ACHN (cell line): ENCODE measurements around the gene CALY.

ENCODE experiments used
- DNase-seq: peaks from one replicate; pipeline ENCODE4 v3.0.0-alpha.2; 2015
- in situ Hi-C: cut with HindIII; loops from 2 replicates; pipeline ENCODE4 v1.10.0; 2017; ENCODE audit warnings: low sequenced_read_pairs, low pct_ligation_motif_present, low pct_unique_long_range_greater_than_20kb

CALY gene

DNA sequence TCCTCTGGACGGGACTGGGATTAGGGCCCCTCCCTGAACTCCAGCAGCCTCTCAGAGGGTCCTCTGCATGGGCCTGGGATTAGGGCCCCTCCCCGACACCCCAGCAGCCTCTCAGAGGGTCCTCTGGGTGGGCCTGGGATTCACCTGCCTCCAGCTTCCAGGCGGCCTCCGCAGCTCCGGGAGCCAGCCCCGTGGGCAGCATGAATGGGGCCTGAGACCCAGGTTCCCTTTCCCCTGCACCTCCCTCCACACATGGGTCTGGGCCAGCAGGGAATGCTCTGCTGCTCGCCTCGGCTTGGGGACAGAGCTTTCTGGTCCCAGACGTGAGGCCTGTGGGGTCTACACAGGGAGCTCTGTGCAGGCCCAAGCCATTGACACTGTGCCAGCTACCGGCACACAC lies 33.5 kb downstream of the CALY start:
- in situ Hi-C loops = no loop called here

DNA sequence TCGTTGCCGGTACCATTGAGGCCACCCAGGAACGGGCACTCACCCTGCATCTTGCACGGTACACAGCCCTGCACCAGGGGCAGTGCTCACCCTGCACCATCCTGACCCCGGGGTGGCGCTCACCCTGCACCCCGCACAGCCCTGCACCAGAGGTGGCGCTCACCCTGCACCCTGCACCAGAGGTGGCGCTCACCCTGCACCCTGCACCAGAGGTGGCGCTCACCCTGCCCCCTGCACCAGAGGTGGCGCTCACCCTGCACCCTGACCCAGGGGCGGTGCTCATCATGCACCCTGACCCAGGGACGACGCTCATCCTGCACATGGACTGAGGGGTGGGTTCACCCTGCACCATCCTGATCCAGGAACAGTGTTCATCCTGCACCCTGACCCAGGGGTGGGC lies 34.5 kb downstream of the CALY start:
- in situ Hi-C loops = no loop called here
- DNase-seq = no peak

More for the DNA sequence above, 33.5 kb downstream of the CALY start:
- no peak for DNase-seq

DNA sequence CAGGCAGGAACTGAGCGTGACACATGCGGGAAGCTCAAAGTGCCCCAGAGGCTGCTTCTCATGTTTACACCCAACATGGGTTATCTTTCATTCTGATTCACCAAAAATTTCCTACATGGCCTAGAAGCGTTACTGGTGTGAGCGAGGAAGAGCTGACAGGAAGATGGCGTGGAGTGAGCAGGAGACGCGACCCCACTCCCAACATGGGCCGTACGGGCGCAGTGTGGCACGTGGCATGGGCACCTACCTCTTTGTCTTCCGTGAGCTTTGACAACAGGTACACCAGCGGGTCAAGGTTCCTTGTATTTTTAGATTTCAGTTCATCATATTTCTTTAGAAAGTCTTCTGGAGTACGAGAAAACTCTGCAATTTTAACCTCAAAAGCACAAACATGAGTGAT lies 37.0 kb downstream of the CALY start:
- in situ Hi-C loops = no loop called here

DNA sequence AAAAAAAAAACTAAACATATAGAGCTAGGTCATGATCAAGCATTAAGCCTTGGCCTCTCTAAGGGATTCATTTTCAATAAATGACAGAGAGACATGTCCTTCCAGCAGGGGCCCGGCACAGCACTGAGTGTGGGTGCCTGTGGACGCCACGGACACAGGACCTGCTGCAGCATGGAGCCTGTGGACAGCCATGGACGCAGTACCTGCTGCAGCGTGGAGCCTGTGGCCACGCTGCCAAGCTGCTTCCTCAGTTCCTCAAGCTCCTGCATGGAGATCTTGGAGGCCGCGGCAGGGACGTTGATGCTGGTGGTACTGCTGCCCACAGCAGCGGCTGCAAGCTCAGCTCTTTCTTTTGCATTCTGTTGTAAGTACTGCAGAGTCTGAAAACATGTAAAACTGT lies 37.5 kb downstream of the CALY start:
- no peak for DNase-seq
- in situ Hi-C loops = no loop called here

More for the DNA sequence above, 37.0 kb downstream of the CALY start:
- DNase-seq = no peak

DNA sequence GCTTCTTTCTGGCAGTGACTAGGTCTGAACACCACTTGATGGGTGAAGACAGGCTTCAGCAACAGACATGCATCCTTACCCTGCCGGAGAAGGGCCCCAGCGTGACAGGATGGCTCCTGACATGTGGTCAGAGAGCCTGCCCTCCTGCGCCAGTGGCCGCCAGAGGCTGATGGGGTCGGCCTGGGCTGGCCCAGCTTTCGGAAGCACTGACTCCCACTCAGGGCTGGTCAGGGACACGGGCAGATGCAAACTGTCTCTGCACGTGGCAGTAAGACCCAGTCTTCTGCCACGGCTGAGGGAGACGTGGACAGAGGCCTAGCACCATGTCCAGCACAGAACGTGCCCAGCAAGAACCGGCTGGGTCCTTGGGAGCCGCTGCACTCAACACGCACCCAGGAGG lies 38.2 kb downstream of the CALY start:
- in situ Hi-C loops = no loop called here
- no peak for DNase-seq

DNA sequence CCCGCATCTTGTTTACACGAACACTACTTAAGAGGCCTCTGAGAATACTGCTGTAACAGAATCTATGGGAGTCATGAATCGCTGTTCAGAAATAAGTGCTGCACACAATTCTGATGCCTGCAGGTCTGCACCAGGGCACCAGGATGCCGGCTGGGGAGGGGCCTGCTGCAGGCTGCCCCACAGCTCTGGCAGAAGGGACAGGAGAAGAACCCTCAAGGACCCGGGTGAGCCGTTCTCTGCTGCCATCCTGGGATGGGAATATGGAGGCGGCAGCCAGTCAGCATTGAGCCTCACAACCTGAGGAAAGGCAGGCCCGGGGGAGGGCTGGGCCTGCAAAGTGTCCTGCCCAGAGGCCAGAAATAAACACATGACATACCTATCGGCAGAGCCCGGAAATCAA lies 39.2 kb downstream of the CALY start:
- in situ Hi-C loops = no loop called here
- DNase-seq = no peak

DNA sequence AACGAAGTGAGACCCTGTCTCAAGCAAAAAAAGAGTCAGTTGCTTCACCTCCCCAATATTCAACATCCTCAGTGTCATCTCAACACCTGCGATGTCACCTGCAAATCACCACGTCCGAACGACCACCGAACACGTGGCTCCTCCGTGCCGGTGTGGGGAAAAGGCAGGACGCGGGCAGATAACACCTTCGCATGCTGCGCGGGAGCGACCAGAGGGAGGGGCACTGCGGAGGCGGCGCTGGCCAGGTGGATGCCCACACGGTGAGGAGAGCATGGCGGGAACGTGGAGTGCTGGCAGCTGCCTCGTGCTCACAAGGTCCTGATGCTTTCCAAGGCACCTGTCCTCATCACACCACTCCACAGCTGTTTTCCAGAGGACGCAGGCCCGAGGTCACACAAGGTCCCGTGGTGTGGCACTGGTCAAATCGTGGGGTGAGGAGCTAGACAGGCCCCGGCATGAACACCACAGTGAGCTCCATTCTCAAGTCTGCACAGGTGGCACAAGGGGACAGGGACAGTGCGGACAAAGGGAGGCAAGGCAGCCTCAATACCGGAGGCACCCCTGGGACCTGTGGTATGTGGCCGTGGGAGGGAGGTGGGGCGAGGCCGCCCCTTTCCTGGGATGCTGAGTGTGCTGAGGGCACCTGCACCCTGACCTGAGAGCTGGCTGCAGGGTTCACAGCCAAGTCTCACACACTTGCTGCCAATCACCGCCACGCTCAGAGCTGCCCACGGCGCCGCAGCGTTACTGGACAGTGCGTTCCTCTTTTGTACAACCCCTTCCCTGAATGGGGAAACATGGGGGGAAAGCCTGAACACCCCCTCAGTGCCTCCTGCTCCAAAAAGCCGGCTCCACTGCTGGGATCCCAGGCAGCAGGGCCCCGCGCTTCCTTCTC lies 41.0 kb downstream of the CALY start:
- no peak for DNase-seq
- in situ Hi-C loops = no loop called here

DNA sequence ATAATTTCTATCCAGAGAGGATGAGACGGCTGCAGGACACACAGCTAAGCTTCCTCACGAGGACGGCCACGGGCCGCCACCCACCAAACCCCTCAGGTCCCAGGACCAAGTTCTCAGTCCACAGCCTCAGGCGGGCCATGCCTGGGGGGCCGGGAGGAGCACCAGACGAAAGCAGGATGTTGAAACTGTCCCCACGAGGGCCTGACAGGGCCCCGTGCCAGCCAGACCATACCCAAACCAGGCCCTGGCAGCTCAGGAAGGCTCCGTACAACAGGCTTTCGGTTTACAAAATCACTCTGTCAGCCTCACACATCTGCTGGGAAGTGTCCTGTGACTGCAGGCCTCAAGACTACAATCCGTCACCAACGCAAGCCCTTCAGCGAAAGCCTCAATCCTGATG lies 42.5 kb downstream of the CALY start:
- in situ Hi-C loops = no loop called here
- no peak for DNase-seq

DNA sequence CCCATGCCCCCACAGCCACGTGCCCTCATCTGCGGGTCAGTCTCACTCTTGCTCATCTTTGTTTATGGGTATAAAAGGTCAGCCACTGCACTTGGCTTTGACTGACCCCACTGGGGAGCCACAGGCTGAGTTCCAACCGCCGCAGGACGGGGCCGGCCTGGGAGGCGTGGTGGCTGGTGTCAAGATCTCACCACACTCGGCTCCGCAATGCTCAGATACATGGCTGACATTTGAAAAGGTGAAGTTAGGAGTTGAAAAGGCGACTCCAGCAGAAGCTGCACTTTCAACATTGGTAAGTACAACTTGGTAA lies 42.9 kb downstream of the CALY start:
- in situ Hi-C loops = no loop called here
- DNase-seq = no peak

DNA sequence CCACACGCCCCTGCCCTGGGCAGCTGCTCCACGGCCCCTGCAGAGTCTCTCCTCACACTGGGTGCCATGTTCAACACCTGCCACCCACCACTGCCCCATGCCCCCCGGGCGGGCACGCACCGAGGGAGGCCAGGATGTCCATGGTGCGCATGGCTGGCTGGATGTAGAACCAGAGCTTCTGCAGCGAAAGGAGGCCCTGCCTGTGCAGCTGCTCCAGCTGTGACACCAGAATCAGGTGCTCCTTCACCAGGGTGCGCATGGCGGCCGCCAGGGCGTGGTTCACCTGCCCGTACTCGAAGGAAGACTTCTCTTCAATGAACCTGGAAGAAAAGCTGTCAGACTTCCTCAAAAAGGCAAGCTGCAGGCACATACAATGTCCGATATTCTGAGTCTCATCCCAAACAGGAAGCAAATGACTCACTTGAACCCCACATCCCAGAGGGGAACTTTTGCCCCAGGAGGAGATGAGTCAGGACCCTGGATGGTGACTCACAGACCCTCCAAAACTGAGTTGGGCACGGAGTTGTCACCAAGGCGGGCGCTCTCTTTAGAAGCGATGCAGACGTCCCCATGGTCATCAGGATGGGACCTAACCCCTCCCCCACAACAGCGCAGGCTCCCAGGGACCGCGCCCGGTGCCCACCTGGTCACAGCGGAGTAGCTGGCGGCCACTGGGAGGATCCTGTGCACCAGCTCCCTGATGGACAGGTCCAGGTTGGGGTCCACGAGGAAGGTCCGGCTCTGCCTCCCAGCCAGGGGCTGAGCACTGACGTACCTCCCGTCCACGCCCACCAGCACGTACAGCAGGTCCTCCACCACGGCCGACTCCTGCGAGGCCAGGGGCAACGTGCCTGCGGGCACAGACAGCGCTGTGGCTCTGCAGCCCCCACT lies 43.5 kb downstream of the CALY start:
- in situ Hi-C loops = no loop called here

DNA sequence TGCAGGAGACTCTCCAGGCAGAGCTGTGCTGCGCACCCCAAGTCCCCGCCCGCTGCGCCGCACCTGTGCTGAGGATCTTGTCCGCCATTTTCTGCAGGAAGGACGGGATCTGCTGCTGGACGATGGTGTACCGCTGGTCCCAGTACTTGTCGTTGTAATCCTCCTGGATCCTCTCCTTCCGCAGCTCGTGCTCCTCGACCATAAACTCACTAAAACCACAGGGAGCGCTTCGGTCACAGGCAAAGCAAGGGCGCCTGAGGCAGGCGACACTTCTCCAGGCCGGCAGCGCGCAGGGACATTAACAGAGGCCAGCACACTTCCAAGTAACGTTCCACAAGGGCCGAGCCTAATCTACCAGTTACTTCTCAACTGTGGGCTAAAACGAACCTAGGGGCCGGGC lies 46.9 kb downstream of the CALY start:
- no peak for DNase-seq
- in situ Hi-C loops = no loop called here

More for the DNA sequence above, 43.5 kb downstream of the CALY start:
- DNase-seq = peak; percentile 77

DNA sequence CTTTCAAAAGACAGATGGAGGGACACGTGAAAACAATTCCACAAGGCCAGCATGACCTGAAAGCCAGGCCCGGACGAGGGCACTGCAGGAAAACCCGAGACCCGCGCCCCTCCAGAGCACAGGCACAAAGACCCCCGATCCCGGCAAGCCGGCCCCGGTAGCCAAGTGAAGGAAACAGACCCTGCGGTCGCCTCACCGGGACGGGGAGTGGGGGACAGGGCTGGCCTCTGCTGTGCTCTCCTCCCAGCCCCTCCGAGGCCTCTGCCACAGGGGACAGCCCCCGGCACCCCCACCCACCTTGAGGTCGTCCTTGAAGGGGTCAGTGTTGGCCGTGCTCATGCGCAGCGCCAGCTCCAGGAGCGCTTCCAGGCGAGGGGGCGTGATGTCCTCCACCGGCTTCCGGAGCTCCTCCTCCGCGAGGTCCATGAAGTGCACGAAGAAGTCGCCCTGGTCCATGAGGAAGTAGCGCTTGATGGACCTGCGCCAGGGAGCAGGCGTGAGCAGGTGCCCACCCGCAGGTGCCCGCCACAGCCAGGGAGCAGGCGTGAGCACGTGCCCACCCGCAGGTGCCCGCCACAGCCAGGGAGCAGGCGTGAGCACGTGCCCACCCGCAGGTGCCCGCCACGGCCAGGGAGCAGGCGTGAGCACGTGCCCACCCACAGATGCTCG lies 48.7 kb downstream of the CALY start:
- DNase-seq = no peak
- in situ Hi-C loops = no loop called here

DNA sequence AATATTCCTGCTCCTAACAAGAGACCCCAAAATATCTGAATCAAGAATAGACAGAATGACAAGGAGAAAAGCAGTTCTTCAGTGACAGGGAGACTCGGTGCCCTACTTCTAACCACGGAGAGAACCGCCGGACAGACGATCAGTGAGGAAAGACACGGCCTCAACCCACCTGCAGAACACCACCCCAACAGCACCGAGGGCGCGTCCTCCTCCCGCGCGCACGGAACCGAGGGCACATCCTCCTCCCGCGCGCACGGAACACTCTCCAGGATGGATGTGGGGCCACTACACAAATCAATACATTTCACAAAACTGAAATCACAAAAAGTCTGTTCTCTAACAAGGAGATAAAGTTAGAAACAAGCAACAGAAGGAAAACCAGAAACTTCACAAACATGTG lies 50.3 kb downstream of the CALY start:
- DNase-seq = no peak

DNA sequence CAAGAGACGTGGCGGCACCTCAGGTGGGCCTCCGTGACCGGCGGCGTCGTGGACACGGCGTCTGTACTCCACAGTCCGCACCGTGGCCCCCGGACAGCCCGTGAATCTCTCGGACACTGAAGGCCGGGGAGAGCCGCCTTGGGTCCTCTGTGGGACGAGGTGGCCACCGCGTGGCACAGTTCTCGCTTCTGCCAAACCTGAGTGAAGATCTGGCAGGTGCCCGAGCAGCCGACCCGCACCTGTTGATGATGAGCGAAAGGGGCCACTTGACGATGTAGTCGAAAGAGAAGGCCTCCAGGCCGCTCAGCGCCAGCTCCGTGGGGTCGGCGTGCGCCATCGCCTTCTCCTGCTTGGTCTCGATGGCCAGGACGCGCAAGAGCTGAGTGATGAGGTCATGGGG lies 51.5 kb downstream of the CALY start:
- DNase-seq = no peak
- in situ Hi-C loops = no loop called here

More for the DNA sequence above, 50.3 kb downstream of the CALY start:
- in situ Hi-C loops = no loop called here

DNA sequence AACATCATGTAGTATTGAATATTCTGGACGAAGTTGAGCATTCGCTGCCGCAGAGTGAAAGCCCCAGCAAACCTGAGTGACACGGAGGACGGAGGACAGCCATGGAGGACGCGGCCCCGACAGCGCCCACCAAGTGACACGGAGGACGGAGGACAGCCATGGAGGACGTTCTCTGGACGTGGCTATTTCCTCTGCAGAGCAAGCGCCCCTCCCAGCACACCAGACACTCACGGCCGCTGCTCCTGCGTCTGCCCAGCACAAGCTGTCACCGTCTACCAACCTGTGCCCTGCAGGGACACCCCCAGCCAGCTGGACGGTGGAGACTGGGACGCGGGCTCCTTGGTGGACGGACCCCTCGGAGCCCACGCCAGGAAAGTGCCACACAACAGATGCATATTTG lies 52.8 kb downstream of the CALY start:
- in situ Hi-C loops = no loop called here
- no peak for DNase-seq

DNA sequence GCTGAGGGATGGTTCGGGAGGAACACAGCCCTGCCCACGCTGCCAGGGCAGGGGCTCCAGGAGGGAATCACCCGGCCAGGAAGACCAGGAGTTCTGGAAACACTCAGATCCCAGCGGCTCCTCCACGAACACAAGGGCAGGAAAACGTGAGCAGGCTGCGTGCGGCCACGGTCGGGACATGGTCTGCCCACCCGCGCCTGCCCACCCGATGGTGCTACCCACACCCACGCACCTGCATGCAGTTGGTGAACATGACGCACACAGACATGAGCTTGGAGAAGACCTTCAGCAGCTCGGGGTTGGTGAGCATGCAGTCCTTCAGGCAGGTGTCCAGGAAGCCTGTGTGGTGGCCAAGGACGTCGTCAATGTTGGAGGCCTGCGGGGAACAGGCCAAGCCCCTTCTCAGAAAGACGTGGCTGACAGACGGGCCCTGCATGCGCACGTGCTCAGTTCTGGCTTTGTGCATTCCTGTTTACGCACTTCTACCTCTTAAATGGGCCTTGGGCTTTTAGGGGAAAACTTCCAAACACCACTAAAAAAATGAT lies 53.8 kb downstream of the CALY start:
- in situ Hi-C loops = no loop called here
- DNase-seq = no peak

DNA sequence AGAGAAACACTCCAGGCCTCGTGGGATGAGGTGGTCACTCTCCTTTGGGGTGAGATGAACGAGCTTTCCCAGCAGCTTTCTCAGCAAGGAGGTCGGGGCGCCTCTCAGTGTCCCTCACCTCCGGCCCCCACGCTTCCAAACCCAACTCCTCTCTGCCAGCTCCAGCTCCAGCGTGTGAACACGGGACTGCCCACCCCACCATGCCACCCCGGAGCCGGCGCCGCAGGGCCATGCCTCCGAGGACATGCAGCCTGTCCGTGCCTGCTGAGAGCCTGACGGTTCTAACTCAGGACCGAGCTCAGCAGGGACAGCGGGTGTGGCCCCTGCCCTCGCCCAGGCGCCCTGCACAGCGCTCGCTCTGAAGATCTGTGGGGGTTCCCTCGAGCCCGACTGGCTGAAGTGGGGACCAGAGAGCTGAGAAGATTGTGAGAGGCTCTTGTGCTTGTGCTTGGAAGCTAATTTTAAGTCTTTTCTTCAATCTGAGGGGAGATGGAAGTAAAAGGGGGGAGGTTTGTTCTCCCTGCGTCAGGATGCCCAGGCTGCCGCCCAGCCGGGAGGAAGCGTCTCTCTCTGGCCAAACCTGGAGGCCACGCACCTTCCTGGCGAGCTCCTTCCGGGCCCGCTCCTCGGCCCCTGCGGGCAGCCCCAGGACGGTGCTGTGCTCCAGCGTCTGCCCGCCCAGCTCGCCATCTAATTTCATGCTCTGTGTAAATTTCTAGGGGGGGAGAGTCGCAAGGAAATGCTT lies 54.9 kb downstream of the CALY start:
- no peak for DNase-seq
- in situ Hi-C loops = no loop called here

DNA sequence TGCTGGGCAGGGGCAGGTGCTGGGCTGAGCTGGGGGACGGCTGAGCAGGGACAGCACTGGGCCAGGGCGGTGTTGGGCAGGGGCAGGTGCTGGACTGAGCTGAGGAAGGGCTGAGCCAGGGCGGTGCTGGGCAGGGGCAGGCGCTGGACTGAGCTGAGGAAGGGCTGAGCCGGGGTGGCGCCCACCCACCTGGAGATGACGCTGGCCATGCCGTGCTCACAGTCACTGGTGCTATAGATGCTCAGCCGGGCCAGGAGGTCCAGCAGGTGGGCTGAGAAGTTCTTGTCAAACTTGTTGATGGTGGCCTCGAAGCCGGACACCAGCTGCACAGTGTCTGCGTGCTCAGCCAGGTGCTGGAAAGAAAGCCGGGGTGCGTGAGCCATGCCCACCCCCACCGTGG lies 55.6 kb downstream of the CALY start:
- in situ Hi-C loops = no loop called here
- no peak for DNase-seq
